Measurements from ENCODE around the gene TTC4.

GRCh38 chr1:54668567-54668966 is 47.1 kb upstream of the TTC4 start:
- TF ChIP-seq CTCF (IDR thresholded peaks at IDR 0.05; ENCODE audit: insufficient read depth, low read depth, low read length) (no peak), EZH2 (IDR thresholded peaks at IDR 0.05; ENCODE audit: insufficient read depth, low read length) (no peak)
